Sigmoid colon (tissue), 3 donors: ENCODE data around the gene HIVEP3.

Experiments used
- CTCF ChIP-seq, 4 experiments: fragments of 450-650 bp in 3 of 4; fragments of 200-600 bp in 1 of 4; IDR thresholded peaks; one replicate each; pipeline ENCODE4 v1.5.1; 2016 to 2019; ENCODE audit warnings: antibody characterized with exemption in 4 of 4, mild to moderate bottlenecking in 3 of 4, moderate library complexity in 2 of 4
- POLR2A ChIP-seq, 2 donors: fragments of 450-650 bp; IDR thresholded peaks; one replicate each; pipeline ENCODE4 v1.6.1; 2016; ENCODE audit warnings: antibody characterized with exemption in 2 of 2, mild to moderate bottlenecking in 2 of 2, moderate library complexity in 2 of 2

DNA sequence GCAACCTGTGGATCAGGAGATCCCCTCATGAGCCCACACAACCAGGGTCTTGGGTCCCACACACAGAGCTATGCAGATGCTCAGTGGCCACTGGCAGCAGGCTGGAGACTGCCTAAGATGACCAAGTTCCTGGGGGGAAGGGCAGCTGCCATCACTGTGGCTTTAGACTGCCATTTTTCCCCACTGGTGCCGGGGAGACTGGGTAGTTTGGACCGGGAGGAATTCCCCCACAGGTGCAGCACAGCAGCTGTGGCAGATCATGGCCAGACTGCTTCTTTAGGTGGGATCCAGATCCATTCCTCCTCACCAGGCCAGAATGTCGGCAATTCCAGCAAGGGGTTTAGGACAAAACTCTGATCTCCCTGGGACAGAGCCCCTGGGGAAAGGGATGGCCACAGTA lies 45.7 kb upstream of the HIVEP3 start:
- TF ChIP-seq CTCF (IDR thresholded peaks at IDR 0.05) (no peak), POLR2A (IDR thresholded peaks at IDR 0.05) (no peak)
